DOHH2 (cell line): ENCODE data around the gene DAGLA.

Source experiments
- H3F3A ChIP-seq: fragments of 200-600 bp; sonication (generic), shearing (Covaris generic); 2 replicates; pipeline ENCODE4 v1.6.0; 2016; ENCODE audit warnings: antibody characterized with exemption, mild to moderate bottlenecking; ENCODE audit not compliant: control insufficient read depth, insufficient read depth
- H3K27ac ChIP-seq: fragments of 200-600 bp; sonication (generic); 2 replicates; pipeline ENCODE4 v1.5.1; 2014; ENCODE audit warnings: low read depth, mild to moderate bottlenecking, low read length, moderate library complexity
- H3K27me3 ChIP-seq: fragments of 200-600 bp; sonication (generic); 2 replicates; pipeline ENCODE4 v1.6.1; 2014; ENCODE audit warnings: mild to moderate bottlenecking, low read length, mixed read lengths; ENCODE audit not compliant: control insufficient read depth
- H3K36me3 ChIP-seq: fragments of 200-600 bp; sonication (generic); 2 replicates; pipeline ENCODE4 v1.6.1; 2014; ENCODE audit warnings: mild to moderate bottlenecking, low read length, moderate library complexity, mixed read lengths; ENCODE audit not compliant: control insufficient read depth
- H3K4me1 ChIP-seq: fragments of 200-600 bp; sonication (generic); 2 replicates; pipeline ENCODE4 v1.6.1; 2014; ENCODE audit warnings: mild to moderate bottlenecking, low read length, mixed read lengths; ENCODE audit not compliant: control insufficient read depth
- H3K4me2 ChIP-seq: fragments of 200-600 bp; sonication (generic); 2 replicates; pipeline ENCODE4 v1.6.0; 2014; ENCODE audit warnings: mild to moderate bottlenecking, low read length, moderate library complexity
- H3K4me3 ChIP-seq: fragments of 200-600 bp; sonication (generic); 2 replicates; pipeline ENCODE4 v1.5.1; 2014; ENCODE audit warnings: mild to moderate bottlenecking, low read length, mixed read lengths
- H3K79me2 ChIP-seq: fragments of 200-600 bp; sonication (generic); 2 replicates; pipeline ENCODE4 v1.6.1; 2014; ENCODE audit warnings: mild to moderate bottlenecking, low read length, mixed read lengths; ENCODE audit not compliant: control insufficient read depth
- H3K9me2 ChIP-seq: fragments of 200-600 bp; sonication (generic); replicated peaks from 2 replicates; pipeline ENCODE4 v1.6.1; 2014; ENCODE audit warnings: mild to moderate bottlenecking, low read length, mixed read lengths; ENCODE audit not compliant: control insufficient read depth
- H3K9me3 ChIP-seq: fragments of 200-600 bp; sonication (generic); 2 replicates; pipeline ENCODE4 v1.6.1; 2014; ENCODE audit warnings: antibody characterized with exemption, low read length, mixed read lengths; ENCODE audit not compliant: control insufficient read depth, insufficient read depth
- H4K20me1 ChIP-seq: fragments of 200-600 bp; sonication (generic); 2 replicates; pipeline ENCODE4 v1.6.0; 2014; ENCODE audit warnings: low read depth, mild to moderate bottlenecking, antibody characterized with exemption, low read length, moderate library complexity; ENCODE audit not compliant: control insufficient read depth, insufficient read depth
- EZH2phosphoT487 ChIP-seq: fragments of 200-600 bp; sonication (generic); IDR thresholded peaks from 2 replicates; pipeline ENCODE4 v1.6.1; 2017; ENCODE audit warnings: borderline replicate concordance, mild to moderate bottlenecking, antibody characterized with exemption, low read length, moderate library complexity, mixed read lengths
- TF ChIP-seq, protein P1 (sequence below): fragments of 200-600 bp; sonication (generic); IDR thresholded peaks from one replicate; pipeline ENCODE4 v1.5.1; 2014; ENCODE audit warnings: antibody characterized with exemption, mild to moderate bottlenecking, low read depth, low read length; ENCODE audit not compliant: poor library complexity, severe bottlenecking

The DAGLA gene

GRCh38 chr11:61737636-61738386 is 57.6 kb downstream of the DAGLA start:
- Histone ChIP-seq H3K27ac (no peak overlapping the region), H4K20me1 (no peaks in the 10 kb centered on the region), H3K4me2 (no peak overlapping the region), H3K9me3 (no peaks in the 10 kb centered on the region), H3K9me2 (no peaks in the 10 kb centered on the region), H3K4me1 (no peaks in the 10 kb centered on the region), H3K27me3 (peaks cover 4% of the 10 kb centered on the region; the same call in 1 of the 2 replicates), H3K4me3 (no peak overlapping the region), H3F3A (no peaks in the 10 kb centered on the region), H3K79me2 (no peaks in the 10 kb centered on the region), H3K36me3 (no peaks in the 10 kb centered on the region)
- no peak for TF ChIP-seq EZH2phosphoT487
- TF ChIP-seq, protein P1, sequence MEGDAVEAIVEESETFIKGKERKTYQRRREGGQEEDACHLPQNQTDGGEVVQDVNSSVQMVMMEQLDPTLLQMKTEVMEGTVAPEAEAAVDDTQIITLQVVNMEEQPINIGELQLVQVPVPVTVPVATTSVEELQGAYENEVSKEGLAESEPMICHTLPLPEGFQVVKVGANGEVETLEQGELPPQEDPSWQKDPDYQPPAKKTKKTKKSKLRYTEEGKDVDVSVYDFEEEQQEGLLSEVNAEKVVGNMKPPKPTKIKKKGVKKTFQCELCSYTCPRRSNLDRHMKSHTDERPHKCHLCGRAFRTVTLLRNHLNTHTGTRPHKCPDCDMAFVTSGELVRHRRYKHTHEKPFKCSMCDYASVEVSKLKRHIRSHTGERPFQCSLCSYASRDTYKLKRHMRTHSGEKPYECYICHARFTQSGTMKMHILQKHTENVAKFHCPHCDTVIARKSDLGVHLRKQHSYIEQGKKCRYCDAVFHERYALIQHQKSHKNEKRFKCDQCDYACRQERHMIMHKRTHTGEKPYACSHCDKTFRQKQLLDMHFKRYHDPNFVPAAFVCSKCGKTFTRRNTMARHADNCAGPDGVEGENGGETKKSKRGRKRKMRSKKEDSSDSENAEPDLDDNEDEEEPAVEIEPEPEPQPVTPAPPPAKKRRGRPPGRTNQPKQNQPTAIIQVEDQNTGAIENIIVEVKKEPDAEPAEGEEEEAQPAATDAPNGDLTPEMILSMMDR = no peak

- H4K20me1 ChIP-seq = no peaks in the 10 kb centered on the region
- no peaks in the 10 kb centered on the region for H3K79me2 ChIP-seq
- H3K4me1 ChIP-seq = no peaks in the 10 kb centered on the region
- H3K4me3 ChIP-seq = no peak overlapping the region
- H3K4me2 ChIP-seq = no peak overlapping the region
- peaks cover 4% of the 10 kb centered on the region; the same call in 1 of the 2 replicates for H3K27me3 ChIP-seq
- no peaks in the 10 kb centered on the region for H3K36me3 ChIP-seq
- no peak overlapping the region for H3K27ac ChIP-seq
- H3F3A ChIP-seq = no peaks in the 10 kb centered on the region
- no peaks in the 10 kb centered on the region for H3K9me3 ChIP-seq
- TF ChIP-seq, protein P1 = no peak
- TF ChIP-seq EZH2phosphoT487 = no peak
- H3K9me2 ChIP-seq = no peaks in the 10 kb centered on the region
Observed at GRCh38 chr11:61738776-61739175, 58.6 kb downstream of the DAGLA start.

GRCh38 chr11:61739413-61739812 is 59.2 kb downstream of the DAGLA start:
- Histone ChIP-seq H3K4me2 (no peak overlapping the region), H3K27ac (no peak overlapping the region), H3F3A (no peaks in the 10 kb centered on the region), H3K4me3 (no peak overlapping the region), H3K4me1 (no peaks in the 10 kb centered on the region), H3K27me3 (peaks cover 4% of the 10 kb centered on the region; the same call in 1 of the 2 replicates), H4K20me1 (no peaks in the 10 kb centered on the region), H3K9me2 (no peaks in the 10 kb centered on the region), H3K36me3 (no peaks in the 10 kb centered on the region), H3K9me3 (no peaks in the 10 kb centered on the region), H3K79me2 (no peaks in the 10 kb centered on the region)
- TF ChIP-seq, protein P1 = no peak
